Activated naive CD8-positive, alpha-beta T cell treated with anti-CD3 and anti-CD28 coated beads, Interleukin-2, amount 50 U/mL, for 16 hours (primary cell): ENCODE measurements around the gene RHBDF1.

Source experiments
- DNase-seq: peaks from one replicate; pipeline ENCODE4 v3.0.0-alpha.2; 2020; ENCODE audit warnings: low read depth, low spot score

RHBDF1 gene

DNA sequence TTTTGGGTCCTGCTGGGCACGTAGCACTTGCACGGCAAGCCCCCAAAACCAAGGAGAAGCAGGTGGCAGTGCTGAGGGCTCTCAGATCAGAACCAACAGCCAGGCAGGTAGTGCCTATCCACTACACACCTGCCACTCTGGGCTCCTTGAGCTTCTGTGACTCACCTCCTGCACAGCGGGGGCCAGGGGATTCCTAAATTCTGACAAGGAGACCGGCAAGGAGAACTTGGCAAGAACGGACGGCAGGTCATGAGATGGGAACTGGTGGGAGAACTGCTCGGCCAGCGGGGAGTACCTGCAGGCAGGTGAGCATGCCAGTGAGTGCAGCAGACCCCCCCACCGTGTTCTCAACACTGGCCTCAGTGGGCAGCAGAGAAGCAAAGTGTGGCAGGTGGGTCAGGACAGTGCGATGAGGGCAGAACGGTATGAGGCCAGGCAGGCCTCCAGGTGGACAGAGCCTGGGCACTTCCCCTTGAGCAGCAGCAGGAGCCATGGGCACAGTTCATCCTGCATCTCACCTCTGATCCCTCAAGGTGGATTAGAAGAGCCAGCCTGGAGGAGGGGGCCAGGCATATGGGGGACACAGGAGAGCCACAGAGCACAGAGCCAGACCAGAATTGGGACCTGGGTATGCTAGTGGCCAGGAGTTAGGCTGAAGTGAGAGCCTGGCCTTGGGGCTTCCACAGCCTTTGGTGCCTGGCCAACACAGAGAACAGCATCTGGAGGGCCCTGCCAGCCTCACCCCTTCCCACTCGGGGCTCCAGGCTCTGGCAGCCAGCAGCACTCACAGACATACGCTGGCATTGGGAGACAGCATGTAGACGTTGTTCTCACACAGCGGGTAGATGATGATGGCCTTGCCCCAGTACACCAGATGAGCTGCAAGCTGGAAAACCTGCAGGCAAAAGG, 20.3 kb upstream of the RHBDF1 start:
- DNase-seq: no peak

DNA sequence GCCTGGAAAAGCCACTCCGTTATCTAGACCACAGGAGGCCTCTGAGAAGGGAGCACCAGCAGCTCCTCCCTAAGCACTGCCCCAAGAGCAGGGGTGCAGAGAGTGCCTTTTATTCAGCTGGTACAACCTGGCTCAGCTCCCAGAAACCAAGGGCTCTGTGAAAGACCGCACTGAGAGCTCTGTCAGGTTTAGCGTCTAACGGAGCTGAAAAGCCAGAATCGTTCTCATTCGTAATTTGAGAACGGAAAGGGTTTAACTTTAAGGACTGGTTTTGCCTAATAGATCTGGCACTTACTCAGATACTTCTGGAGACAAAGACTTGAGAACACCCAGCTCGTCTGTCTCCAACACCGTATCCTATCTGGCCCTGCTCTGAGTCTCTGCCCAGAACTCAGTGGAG, 19.1 kb upstream of the RHBDF1 start:
- no peak for DNase-seq

DNA sequence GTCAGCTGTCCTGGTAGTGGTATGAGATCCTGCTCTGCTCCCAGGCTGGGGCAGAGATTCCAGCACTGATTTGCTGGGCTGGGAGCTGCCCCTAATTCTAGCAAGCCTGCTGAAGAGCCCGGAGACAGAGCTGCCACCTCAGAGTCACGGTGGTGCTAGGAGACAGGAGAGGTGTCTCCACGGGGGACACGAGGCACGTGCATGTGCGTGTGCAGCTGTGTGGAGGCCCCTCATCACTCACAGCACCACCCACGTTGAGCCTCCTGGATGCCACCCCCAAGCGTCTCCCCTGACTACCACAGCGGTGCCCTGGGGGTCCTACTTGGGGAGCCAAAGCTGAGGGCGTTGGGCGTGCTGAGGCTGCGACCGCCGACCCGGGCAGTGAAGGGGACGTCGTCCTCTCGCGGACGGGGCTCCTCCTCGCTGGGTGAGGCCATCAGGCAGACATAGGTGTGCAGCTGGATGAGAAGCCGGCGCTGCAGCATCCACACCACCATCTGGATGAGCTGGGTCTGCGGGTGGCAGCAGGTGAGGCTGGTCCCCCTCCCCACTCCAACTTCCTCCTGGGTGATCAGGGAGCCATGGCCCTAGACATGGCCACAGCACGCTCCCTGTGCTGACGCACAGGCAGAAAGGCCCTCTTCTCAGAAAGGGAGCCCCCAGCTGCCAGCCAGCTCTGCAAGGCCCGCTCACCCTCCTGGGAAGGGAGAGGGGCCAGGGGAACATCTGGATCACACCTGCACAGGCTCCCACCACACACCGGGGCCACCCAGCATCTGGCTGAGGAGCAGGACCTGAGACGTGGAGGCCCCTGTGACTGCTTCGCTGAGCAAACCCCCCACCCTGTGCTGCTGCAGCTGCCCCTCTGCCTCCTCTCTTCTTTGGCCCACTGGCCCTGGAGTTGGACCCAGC, 17.2 kb upstream of the RHBDF1 start:
- DNase-seq: no peak

DNA sequence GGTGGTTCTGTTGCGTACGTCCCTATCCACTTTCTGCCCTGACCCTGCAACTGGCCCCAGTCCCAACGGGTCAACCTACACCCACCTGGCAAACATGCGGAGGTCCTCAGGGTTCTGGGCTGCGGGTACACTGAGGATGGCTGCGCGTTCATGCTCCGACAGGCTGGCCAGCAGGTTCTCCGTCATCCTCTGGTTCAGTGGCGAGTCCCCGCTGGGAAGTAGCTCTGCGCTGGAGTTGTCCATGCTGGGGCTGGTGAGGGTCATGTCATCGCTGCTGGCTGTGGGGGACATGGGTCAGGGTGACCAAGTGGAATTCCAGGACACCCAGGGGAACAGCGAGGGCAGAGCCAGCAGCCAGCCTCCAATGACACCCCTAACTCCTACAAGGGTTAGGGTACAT, 16.2 kb upstream of the RHBDF1 start:
- DNase-seq: no peak

DNA sequence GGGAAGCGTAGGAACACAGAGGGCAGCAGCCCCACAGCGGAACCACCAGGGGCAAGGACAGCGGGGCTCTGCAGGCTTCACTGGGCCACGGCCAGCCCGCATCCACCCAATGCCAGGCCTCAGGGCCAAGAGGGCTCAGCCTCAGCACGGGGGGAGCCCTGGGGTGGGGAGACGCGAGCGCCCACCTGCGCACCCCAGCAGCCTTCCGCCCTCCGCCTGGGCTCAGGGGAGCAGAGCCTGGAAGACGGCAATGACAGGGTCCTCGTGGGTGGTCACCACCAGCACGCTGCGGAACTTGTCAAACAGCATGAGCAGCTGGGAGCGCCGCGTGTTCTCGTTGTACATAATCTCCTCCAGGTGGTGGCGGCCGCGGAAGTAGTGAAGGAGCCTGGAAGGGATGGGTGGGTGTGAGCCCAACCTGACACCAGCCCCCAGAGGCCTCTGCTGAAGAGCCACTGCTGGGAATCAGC, 14.1 kb upstream of the RHBDF1 start:
- no peak for DNase-seq

DNA sequence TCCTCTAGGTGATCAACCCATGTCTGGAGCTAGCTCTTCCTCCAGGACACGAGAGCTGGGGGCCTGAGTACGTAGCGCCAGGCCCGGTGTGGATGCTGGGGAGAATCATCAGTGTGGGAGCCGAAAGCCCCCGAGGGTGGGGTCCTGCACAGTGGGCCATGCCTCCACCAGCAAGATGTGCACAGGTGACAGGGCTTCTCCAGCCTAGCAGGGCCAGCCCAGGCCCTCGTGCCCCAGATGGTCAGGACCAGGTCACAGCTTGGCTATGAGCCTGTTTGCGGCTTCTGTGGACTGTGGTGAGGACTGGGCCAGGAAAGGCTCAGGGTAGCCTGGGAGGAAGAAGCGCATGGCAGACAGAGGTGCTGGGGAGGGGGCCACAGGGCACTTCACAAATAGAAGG, 13.4 kb upstream of the RHBDF1 start:
- no peak for DNase-seq

DNA sequence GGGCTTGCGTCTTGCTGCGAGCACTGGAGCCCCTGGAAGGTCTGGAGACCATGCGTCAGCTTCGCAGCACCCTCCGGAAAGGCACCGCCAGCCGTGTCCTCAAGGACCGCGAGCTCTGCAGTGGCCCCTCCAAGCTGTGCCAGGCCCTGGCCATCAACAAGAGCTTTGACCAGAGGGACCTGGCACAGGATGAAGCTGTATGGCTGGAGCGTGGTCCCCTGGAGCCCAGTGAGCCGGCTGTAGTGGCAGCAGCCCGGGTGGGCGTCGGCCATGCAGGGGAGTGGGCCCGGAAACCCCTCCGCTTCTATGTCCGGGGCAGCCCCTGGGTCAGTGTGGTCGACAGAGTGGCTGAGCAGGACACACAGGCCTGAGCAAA, 13.0 kb upstream of the RHBDF1 start:
- DNase-seq: no peak

DNA sequence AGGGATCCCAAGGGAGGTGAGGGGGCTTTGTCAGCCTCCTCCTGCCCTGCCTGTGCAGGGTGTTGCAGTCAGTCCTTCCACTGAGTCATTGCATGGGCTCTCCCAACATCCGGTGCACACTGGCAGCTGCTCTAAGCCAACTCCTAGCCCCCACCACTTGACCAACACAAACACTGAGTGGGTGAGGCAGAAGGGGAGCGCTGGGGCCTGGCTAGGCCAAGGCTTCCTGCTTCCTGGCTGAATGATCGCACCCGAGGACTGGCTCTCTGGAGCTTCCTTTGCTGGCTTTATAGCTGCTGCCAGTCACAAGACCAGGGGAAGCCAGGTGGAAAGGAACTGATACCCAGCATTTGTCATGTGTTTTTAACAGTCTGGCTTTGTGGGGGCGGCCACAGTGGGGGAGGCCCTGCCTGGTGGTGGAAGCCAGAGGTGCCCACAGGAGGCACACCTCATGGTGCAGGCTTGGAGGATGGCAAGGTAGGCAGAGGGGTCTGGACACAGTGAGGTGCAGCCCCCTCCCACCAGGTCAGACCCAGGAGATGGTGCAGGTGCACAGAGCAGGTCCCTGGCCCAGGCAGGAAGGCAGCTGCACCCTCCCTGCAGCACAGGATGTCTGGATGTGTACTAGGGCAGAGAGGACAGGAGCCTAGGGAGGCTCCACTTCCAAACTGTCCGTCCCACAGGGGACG, 12.4 kb upstream of the RHBDF1 start:
- DNase-seq: peak; percentile 38

DNA sequence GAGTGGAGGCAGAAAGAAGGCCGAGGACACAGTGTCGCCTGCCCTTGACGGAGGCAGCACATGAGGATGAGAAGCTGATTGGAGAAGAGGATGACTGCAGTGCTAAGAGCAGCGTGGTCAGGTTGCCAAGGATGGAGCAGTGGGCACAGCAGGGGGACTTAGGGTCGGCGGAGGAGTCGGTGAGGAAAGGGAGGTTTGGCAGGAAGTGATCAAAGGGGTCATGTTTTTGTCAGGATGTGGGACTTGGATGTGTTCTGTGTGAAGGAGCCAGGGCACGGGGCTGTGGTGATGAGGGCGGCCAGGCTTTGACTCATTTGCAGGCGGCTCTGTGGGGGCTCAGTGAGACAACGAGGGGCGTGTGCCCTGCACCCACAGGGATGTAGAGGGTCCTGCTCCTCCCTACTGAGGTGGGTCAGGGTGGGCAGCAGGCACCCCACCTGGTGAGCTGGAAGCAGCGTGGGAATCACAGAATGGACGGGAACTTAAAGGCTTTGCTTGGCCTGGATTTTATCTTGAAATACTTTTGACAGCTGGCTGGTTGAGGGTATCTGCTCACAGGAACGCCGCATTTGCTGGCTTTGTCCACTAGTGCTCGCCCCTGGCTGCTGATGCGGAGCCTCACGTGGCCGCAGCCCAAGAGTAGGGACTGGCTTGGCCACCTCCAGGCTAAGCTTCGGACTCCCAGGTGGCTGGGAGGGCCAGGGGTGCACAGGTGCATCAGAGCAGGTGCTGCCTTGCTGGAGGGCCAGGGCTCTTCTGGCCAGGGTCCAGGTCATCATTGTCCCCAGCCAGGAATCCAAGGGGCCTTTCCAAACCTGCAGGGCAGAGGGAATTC, 11.6 kb upstream of the RHBDF1 start:
- no peak for DNase-seq

DNA sequence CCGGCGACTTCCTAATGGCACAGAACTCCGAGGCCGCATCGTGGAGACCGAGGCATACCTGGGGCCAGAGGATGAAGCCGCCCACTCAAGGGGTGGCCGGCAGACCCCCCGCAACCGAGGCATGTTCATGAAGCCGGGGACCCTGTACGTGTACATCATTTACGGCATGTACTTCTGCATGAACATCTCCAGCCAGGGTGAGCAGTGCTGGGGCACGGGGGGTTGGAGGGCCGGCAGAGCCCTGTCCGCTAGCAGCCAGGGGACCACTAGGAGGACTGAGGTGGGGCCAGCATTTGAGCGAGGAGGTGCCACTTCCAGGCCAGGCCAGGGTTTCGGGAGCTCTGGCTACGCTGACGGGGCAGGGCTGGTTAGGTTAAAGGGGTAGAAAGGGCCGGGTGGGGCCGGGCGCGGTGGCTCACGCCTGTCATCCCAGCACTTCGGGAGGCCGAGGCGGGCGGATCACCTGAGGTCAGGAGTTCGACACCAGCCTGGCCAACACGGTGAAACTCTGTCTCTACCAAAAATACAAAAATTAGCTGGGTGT, 10.7 kb upstream of the RHBDF1 start:
- no peak for DNase-seq

DNA sequence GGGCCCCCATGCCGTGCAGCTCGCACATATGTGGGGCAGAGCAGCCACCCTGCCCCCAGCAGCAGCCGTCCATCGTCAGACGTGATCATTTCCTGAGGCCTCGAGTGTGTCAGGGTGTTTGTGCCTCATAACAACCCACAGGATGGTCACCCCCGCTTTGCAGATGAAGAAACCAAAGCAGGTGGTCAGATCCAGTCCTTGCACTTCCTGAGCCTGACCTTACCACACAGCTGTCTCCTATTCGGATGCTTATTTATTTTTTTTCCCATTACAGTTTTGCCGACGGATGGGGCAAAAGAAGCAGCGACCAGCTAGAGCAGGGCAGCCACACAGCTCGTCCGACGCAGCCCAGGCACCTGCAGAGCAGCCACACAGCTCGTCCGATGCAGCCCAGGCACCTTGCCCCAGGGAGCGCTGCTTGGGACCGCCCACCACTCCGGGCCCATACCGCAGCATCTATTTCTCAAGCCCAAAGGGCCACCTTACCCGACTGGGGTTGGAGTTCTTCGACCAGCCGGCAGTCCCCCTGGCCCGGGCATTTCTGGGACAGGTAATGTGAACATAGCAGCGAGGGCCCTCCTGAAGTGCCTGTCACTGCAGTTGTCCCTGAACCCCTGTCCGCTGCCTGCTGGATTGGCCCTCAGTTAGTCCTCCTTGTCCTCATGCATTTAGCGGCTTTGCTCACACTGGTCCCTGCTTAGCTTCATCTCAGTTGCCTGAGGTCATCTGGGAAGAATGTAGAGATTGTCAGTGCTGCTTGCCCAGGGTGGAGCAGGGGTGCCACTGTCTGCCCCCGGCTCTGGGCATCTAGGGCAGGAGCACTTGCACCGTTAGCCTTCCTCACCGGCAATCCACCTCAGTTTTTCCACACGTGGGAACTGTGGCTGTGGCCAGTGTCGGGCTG, 7.0 kb upstream of the RHBDF1 start:
- no peak for DNase-seq

DNA sequence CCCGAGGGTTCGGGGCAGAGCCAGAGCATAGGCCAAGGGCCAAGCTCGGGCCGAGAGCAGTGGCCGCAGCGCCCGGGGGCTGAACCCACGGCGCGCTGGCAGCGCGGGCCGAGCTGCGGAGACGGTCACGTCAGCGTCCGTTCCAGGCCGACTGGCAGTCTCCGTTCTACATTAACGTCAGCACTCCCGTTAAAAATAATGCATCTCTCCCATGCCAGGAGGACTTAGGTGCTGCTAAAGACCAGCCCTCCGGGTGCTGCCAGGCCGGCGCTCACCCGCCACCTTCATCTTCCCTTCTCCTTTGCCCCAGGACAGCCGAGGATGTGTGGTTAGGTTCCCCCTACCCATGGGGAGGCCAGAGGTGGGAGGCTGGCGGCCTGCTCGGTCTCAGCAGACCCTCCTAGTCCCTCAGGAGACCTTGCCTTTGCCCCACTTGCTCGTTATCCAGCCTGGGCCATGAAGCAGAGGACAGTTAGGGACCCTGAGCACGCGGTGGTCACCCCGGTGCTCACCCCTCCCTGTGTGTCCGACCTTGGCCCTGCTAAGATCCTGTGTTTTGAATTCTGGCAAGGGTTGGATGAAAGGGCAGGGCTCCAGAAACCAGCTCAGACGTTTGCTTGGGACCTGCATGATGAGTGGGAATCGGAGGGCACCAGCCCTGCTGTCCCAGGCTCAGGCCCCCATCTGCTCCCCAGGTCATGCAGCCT, 6.2 kb upstream of the RHBDF1 start:
- no peak for DNase-seq

DNA sequence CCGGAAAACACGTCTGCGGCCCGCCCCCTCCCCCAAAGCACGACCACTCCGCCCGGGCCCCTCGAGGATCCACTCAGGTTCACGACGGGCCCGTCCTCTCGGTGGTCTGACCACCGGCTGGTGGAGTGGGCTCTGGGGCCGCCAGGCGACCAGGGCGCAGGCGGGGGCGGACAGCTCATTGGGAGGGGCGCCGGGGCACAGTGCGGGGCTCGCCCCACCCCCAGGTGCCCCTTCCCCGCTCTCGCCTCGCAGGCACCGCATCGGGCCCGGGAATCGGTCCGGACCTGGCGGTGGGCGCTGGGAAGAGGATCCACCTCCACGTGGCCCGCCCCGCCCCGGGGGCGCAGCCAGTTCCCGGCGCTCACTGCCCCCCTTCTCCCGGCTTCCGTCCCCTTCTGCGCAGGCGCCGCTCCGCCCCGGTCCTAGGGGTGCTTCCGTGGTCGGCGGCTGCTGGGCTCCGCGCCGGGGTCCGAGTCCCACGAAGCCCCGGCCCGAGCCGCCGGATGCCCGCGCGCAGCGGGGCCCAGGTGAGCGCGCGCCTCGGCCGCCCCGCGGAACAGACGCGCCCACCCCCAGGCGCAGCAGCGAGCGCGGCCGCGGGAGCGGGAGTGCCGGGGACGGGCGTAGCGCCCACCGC, 5.5 kb upstream of the RHBDF1 start, which contains the start of gene MPG:
Gene MPG (plus strand): TSS at position 419 of the 637 bp plus-strand sequence. CDS start 85 bp downstream, at position 504.
- DNase-seq: peak; percentile 64

DNA sequence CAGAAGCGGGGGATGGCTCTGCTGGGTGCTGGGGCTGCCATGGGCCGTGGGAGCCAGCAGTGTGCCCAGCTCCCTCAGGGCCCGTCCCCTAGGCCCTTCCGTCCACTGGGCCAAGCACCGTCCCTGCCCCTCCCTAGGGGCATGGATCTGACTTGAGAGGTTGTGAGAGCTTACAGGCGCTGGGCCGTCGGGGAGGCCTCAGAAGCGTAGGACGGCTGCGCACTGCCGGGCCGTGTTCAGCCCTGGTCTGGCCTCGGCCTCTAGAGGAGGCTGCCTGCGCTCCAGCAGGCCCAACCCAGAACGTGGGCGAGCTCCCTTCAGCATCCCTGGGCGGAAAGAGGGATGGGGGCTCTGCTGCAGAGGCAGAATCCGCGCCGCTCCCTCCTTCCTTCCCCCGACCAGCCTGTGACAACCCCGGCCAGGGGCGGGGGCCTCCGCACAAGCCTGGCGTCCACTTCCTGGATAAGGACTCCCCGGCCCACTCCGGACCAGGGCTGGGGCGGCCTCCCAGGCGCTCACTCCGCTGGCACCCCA, 4.9 kb upstream of the RHBDF1 start:
- no peak for DNase-seq

DNA sequence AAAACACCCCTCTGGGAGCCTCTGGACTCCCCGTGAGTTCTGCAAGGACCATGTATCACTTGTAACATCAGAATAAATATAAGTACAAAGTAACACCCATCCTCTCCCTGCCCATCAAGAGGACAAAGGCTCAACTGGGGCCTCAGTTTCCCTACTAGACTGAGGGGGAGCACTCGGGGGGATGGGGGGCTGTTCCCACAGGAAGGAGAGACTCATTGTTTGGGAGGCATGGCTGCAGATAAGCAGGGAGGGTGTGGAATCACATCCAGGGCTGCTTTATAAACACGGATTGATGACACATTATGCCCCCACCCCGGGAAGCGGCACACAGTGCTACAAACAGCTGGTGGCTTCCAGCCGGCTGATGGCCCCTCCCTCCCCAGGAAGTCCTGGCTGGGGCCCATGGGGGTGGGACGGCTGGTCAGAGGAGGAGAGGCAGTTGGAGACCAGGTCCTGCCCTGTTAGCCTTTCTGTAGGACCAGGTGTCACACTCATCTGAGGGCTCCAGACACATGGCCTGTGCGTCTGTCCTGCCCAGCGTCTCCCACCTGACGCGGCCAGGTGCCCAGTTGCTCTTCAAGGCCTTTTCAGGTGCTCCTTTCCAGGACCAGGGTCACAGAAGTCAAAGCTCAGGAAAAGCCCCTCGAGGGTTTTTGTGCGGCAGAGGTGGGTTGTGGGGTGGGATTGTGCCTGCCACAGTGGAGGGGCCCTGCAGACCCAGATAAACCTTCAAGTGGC, 4.3 kb upstream of the RHBDF1 start:
- DNase-seq: no peak

DNA sequence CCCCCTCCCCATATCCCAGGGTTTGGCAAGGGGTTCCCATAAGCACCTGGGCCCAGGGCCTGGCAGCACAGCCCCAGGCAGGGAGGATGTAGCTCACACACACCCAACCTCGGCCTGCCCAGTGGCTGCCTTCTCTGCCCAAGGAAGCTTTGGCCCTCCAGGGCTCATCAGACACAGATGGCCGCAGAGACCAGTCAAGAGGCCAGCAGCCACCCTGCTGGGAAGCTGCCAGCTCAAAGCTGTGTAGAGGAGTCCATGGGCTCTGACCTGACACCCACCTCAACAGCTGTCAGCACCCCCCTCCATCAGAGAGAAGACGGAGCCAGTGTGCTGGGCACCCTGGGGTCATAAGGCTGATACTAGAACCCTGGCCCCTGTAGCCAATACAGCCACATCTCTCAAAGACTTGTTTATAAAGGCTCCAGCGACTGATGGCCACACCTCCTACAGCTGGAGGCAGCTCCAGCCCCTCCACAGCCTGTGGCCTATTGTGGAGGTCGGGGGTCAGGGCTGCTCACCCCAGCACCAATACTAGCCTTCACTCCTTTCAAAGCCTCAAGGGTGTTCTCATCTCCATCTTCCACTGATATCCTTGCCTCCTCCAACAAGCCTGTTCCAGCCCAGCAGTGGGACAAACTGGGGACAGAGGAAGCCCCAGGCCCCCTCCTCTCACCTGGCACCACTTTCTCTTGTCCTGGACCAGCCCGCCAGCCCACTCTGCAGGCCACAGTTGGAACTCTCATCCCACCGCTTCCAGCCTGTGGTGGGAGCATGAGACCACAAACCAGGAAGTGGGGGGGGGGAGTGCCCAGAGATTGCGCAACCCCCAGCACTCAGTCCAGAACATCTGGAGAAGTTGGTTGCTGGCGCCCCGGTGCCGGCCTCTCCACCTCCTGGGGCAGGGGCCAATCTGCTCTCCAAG, 3.4 kb upstream of the RHBDF1 start:
- DNase-seq: no peak
